Ishikawa (cell line): Measurements from ENCODE around the gene RNF180.

ENCODE experiments used
- CEBPB ChIP-seq: IDR thresholded peaks from 2 replicates; pipeline ENCODE4 v1.6.1; 2012
- CREB1 ChIP-seq: IDR thresholded peaks from 2 replicates; pipeline ENCODE4 v1.6.1; 2012; ENCODE audit warnings: low read depth
- EGR1 ChIP-seq: IDR thresholded peaks from 2 replicates; pipeline ENCODE4 v1.6.1; 2012
- EP300 ChIP-seq: IDR thresholded peaks from 2 replicates; pipeline ENCODE4 v1.6.1; 2012; ENCODE audit warnings: borderline replicate concordance
- FOXM1 ChIP-seq: IDR thresholded peaks from 2 replicates; pipeline ENCODE4 v1.6.1; 2012; ENCODE audit warnings: low read depth, borderline replicate concordance
- NFIC ChIP-seq: IDR thresholded peaks from 2 replicates; pipeline ENCODE4 v1.6.1; 2012
- RAD21 ChIP-seq: IDR thresholded peaks from 2 replicates; pipeline ENCODE4 v1.6.1; 2012; ENCODE audit warnings: low read depth
- TAF1 ChIP-seq: IDR thresholded peaks from 2 replicates; pipeline ENCODE4 v1.6.1; 2012; ENCODE audit warnings: low read depth, mild to moderate bottlenecking
- TCF12 ChIP-seq: IDR thresholded peaks from 2 replicates; pipeline ENCODE4 v1.6.1; 2012; ENCODE audit warnings: low read depth
- TEAD4 ChIP-seq: IDR thresholded peaks from 2 replicates; pipeline ENCODE4 v1.6.1; 2012
- YY1 ChIP-seq: IDR thresholded peaks from 2 replicates; pipeline ENCODE4 v1.6.1; 2012; ENCODE audit warnings: low read depth
- ZBTB7A ChIP-seq: IDR thresholded peaks from 2 replicates; pipeline ENCODE4 v1.6.1; 2012; ENCODE audit warnings: low read depth
- TF ChIP-seq, protein P1 (sequence below): IDR thresholded peaks from 2 replicates; pipeline ENCODE4 v1.6.1; 2012
- TF ChIP-seq, protein P2 (sequence below): IDR thresholded peaks from 2 replicates; pipeline ENCODE4 v1.6.1; 2012
- TF ChIP-seq, protein P3 (sequence below): IDR thresholded peaks from 2 replicates; pipeline ENCODE4 v1.6.1; 2012; ENCODE audit warnings: low read depth, mild to moderate bottlenecking

RNF180 gene

DNA sequence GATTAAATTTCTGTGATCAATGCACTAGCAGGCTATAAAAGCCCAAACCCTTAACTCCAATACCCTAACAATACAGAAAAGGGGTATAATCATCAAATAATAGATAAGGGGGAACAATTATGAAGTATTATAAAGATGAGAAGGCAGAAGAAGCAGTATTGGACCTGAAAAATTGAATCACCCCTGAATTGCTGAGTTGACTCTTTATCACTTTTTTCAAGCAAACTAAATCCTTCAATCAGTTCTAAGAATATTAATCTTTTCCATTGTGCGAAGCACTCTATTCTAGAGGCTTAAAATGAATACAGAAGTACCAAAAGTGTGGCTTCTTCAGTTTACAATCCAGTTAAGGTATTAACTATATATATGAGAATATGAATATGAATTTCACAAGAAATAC lies 120.7 kb downstream of the RNF180 start:
- TF ChIP-seq CEBPB (no peak), NFIC (no peak), YY1 (no peak), RAD21 (no peak), CREB1 (no peak), FOXM1 (no peak), TCF12 (no peak), EGR1 (no peak), TAF1 (no peak), TEAD4 (no peak), ZBTB7A (no peak), EP300 (no peak)
- TF ChIP-seq, protein P1, sequence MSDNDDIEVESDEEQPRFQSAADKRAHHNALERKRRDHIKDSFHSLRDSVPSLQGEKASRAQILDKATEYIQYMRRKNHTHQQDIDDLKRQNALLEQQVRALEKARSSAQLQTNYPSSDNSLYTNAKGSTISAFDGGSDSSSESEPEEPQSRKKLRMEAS, result no peak
- TF ChIP-seq, protein P2, sequence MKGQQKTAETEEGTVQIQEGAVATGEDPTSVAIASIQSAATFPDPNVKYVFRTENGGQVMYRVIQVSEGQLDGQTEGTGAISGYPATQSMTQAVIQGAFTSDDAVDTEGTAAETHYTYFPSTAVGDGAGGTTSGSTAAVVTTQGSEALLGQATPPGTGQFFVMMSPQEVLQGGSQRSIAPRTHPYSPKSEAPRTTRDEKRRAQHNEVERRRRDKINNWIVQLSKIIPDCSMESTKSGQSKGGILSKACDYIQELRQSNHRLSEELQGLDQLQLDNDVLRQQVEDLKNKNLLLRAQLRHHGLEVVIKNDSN, result no peak
- TF ChIP-seq, protein P3, sequence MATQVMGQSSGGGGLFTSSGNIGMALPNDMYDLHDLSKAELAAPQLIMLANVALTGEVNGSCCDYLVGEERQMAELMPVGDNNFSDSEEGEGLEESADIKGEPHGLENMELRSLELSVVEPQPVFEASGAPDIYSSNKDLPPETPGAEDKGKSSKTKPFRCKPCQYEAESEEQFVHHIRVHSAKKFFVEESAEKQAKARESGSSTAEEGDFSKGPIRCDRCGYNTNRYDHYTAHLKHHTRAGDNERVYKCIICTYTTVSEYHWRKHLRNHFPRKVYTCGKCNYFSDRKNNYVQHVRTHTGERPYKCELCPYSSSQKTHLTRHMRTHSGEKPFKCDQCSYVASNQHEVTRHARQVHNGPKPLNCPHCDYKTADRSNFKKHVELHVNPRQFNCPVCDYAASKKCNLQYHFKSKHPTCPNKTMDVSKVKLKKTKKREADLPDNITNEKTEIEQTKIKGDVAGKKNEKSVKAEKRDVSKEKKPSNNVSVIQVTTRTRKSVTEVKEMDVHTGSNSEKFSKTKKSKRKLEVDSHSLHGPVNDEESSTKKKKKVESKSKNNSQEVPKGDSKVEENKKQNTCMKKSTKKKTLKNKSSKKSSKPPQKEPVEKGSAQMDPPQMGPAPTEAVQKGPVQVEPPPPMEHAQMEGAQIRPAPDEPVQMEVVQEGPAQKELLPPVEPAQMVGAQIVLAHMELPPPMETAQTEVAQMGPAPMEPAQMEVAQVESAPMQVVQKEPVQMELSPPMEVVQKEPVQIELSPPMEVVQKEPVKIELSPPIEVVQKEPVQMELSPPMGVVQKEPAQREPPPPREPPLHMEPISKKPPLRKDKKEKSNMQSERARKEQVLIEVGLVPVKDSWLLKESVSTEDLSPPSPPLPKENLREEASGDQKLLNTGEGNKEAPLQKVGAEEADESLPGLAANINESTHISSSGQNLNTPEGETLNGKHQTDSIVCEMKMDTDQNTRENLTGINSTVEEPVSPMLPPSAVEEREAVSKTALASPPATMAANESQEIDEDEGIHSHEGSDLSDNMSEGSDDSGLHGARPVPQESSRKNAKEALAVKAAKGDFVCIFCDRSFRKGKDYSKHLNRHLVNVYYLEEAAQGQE, result no peak

DNA sequence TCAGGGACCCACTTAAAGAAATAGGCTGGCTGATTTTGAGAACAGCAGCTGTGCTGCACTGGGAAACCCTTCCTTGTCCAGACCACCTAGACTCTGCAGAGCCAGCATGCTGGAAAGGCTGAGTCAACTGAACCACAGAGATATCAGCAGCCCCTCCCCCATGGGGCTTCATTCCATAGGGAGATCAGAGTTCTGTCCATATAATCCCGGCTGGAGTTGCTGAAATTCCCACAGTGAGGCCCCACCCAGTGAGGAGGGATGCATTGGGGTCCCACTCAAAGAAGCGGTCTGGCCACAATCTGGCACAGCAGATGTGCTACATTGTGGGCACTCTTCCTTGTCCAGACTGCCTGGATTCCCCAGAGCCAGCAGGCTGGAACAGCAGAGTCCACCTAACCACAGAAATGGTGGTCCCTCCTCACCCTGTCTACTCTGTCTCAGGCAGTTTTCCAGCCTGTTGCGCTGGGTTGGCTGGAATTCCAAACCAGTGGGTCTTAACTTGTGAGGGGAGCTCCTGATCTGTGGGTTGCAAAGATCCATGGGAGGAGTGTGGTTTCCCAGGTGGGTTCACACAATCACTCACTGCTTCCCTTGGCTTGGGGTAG lies 127.1 kb downstream of the RNF180 start:
- TF ChIP-seq CEBPB (no peak), RAD21 (no peak), ZBTB7A (no peak), TAF1 (no peak), YY1 (no peak), EGR1 (no peak), CREB1 (no peak)
- TF ChIP-seq, protein P1, result no peak

DNA sequence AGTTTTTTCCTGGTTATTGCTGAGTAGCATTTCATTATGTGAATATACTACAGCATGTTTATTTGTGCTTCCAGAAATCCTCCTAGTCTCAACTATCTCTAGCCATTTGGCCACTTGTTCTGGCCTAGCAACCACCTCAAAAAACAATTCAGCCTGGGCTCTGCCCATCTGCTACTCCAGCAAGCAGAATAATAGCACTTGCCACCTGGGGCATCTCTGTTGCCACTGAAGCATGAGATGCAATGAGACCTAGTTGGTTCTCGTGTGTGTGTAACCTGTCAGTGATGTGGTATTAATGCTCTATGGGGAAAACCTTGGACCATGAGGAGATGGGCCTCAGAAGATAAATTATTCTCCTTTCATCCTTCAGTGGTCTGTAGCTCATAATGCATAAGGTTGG lies 129.5 kb downstream of the RNF180 start:
- TF ChIP-seq TAF1 (no peak), TEAD4 (no peak), CREB1 (no peak), YY1 (no peak), NFIC (no peak), EGR1 (no peak), FOXM1 (no peak), CEBPB (no peak), EP300 (no peak), ZBTB7A (no peak), TCF12 (no peak), RAD21 (no peak)
- TF ChIP-seq, protein P2, result no peak
- TF ChIP-seq, protein P1, result no peak
- TF ChIP-seq, protein P3, result no peak

DNA sequence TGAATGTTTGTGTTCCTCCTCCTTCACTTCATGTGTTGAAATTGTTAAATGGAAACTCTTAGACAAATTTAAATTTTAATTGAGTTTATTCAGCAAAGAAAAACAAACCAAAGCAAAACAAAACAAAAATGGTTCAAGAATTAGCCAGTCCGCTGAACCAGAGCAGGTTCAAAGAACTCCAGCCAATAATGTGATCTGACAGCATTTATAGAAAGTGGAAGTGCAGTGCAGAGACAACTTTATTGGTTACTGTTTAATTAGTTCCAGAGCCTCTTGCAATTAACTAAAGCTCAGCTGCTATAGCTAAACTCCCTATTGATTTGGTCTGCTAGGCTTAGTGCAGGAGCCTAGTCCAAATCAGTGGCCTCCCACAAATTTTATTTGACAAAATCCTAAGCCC lies 132.9 kb downstream of the RNF180 start:
- no peak for TF ChIP-seq TAF1
- no peak for TF ChIP-seq YY1
- no peak for TF ChIP-seq NFIC
- no peak for TF ChIP-seq CREB1
- TF ChIP-seq, protein P1, result no peak
- no peak for TF ChIP-seq FOXM1
- no peak for TF ChIP-seq TCF12
- TF ChIP-seq CEBPB, result no peak
- TF ChIP-seq EP300, result no peak
- TF ChIP-seq, protein P2, result no peak
- TF ChIP-seq TEAD4, result no peak
- no peak for TF ChIP-seq EGR1
- TF ChIP-seq, protein P3, result no peak
- TF ChIP-seq RAD21, result no peak
- TF ChIP-seq ZBTB7A, result no peak
